ENCODE data around the gene ARMH4. TPM values are rescaled to one million over a fixed set of nuclear protein-coding genes. Genes with fewer than 3 reads are reported as not detected.

ARMH4 gene
- polyA plus RNA-seq, 1 donor from 2014 or later = 14.1 TPM

- TF ChIP-seq EP300 (conservative IDR thresholded peaks at IDR 0.05; ENCODE audit: poor library complexity, severe bottlenecking) (no peak), EZH2 (IDR thresholded peaks at IDR 0.05; ENCODE audit: borderline replicate concordance, insufficient read depth, low read length, poor library complexity, severe bottlenecking) (no peak), MXI1 (conservative IDR thresholded peaks at IDR 0.05; ENCODE audit: poor library complexity, severe bottlenecking) (no peak), SMC3 (conservative IDR thresholded peaks at IDR 0.05; ENCODE audit: poor library complexity) (no peak), CTCF (IDR thresholded peaks at IDR 0.05; ENCODE audit: poor library complexity, severe bottlenecking) (no peak), RAD21 (conservative IDR thresholded peaks at IDR 0.05) (no peak), REST (IDR thresholded peaks at IDR 0.05; ENCODE audit: borderline replicate concordance) (no peak), TAF1 (IDR thresholded peaks at IDR 0.05; ENCODE audit: low read depth) (no peak), POLR2AphosphoS5 (IDR thresholded peaks at IDR 0.05) (no peak)
- Histone ChIP-seq H3K9me2 (ENCODE audit: insufficient read depth, low read length) (no peaks in the 10 kb centered on the region), H3K79me2 (replicated peaks; ENCODE audit: insufficient read depth, low read length) (no peaks in the 10 kb centered on the region), H3K36me3 (ENCODE audit: insufficient read depth, low read length) (no peaks in the 10 kb centered on the region), H3K27ac (ENCODE audit: low read length) (no peak overlapping the region), H4K20me1 (ENCODE audit: insufficient read depth) (no peaks in the 10 kb centered on the region), H3K27me3 (ENCODE audit: insufficient read depth, low read depth, low read length) (no peaks in the 10 kb centered on the region), H3K9ac (ENCODE audit: low read length) (no peak overlapping the region), H3K4me2 (ENCODE audit: low read length) (no peak overlapping the region), H3K4me3 (ENCODE audit: low read length) (no peak overlapping the region), H3K9me3 (ENCODE audit: low read length) (no peaks in the 10 kb centered on the region), H2AFZ (ENCODE audit: low read depth, low read length) (no peak overlapping the region), H3F3A (ENCODE audit: insufficient read depth, low read length, poor library complexity, severe bottlenecking) (no peaks in the 10 kb centered on the region)
These were observed 52.3 kb downstream of the ARMH4 start for GRCh38 chr14:58099682-58100081.

DNA sequence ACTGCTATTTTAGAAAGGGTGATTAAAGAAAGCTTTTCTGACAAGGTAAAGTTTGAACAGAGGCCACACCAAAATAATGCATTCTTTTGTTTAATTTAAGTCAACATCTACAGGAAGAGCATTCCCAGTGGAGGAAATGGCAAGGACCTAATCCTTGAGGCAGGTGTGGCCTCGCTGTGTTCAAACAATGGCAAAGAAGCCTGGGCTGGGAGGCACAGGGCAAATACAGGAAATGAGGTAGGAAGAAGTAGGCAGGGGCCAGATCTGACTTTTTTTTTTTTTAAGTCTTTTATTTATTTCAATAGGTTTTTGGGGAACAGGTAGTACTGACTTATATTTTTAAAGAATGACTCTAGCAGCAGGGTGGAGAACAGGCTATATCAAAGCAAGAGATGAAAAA is 53.5 kb downstream of the ARMH4 start:
- Histone ChIP-seq H3K27me3 (ENCODE audit: insufficient read depth, low read depth, low read length) (no peaks in the 10 kb centered on the region), H3K27ac (ENCODE audit: low read length) (no peak overlapping the region)

More for the DNA sequence above, 53.5 kb downstream of the ARMH4 start:
- Histone ChIP-seq H4K20me1 (ENCODE audit: insufficient read depth) (no peaks in the 10 kb centered on the region), H3K36me3 (ENCODE audit: insufficient read depth, low read length) (peaks cover 2% of the 10 kb centered on the region), H2AFZ (ENCODE audit: low read depth, low read length) (no peak overlapping the region), H3K9me3 (ENCODE audit: low read length) (no peaks in the 10 kb centered on the region), H3K4me3 (ENCODE audit: low read length) (no peak overlapping the region), H3F3A (ENCODE audit: insufficient read depth, low read length, poor library complexity, severe bottlenecking) (no peaks in the 10 kb centered on the region), H3K9ac (ENCODE audit: low read length) (no peak overlapping the region), H3K9me2 (ENCODE audit: insufficient read depth, low read length) (no peaks in the 10 kb centered on the region), H3K79me2 (replicated peaks; ENCODE audit: insufficient read depth, low read length) (no peaks in the 10 kb centered on the region), H3K4me2 (ENCODE audit: low read length) (no peak overlapping the region)
- TF ChIP-seq SMC3 (conservative IDR thresholded peaks at IDR 0.05; ENCODE audit: poor library complexity) (no peak), EP300 (conservative IDR thresholded peaks at IDR 0.05; ENCODE audit: poor library complexity, severe bottlenecking) (no peak), RAD21 (conservative IDR thresholded peaks at IDR 0.05) (no peak), EZH2 (IDR thresholded peaks at IDR 0.05; ENCODE audit: borderline replicate concordance, insufficient read depth, low read length, poor library complexity, severe bottlenecking) (no peak), TAF1 (IDR thresholded peaks at IDR 0.05; ENCODE audit: low read depth) (no peak), MXI1 (conservative IDR thresholded peaks at IDR 0.05; ENCODE audit: poor library complexity, severe bottlenecking) (no peak), CTCF (IDR thresholded peaks at IDR 0.05; ENCODE audit: poor library complexity, severe bottlenecking) (no peak), POLR2AphosphoS5 (IDR thresholded peaks at IDR 0.05) (no peak)

Data from neural cell (in vitro differentiated cells).